ENCODE measurements around the gene GAREM1.

The GAREM1 gene

DNA sequence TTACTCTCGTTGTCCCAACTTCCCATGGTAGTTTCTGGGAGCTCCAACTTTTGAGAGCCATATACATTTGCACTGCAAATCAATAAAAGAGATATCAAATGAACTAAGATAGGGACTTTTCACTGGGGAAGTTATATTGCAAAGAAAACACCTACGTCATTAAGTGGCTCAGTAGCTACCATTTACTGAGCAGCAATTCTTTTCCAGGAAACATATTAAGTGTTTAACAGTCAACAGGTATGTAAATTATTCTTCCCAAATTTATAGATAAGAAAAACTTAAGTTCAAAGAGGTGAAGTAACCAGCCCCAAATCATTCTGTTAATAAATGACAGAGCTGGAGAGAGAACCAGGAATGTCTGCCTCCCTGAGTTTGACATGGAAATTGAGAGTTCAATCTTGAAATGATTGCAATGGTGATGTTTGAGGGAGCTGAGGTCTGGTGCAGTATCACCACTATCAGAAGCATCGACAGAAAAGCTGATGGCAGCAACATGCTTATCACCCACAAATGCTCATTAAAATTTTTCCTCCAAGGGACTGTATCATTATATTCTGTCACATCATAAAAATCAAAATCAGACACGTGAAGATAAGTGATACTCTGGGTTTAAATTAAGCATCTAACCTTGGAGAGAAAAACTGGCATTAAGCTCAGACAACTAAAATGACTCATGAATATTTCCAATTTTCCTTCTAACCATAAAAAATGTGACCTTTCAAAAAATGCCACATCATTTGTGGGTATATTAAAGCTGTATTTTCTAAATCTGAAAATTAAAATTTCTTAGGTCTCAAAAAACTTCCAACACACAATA lies 43.4 kb downstream of the GAREM1 start:
- FAIRE-seq: no peak
- no peak for DNase-seq (ENCODE audit: insufficient read length, low spot score)

- FAIRE-seq (no peak), DNase-seq (ENCODE audit: insufficient read length, low spot score) (no peak)
These were observed 45.2 kb downstream of the GAREM1 start for GRCh38 chr18:32425466-32425865.

DNA sequence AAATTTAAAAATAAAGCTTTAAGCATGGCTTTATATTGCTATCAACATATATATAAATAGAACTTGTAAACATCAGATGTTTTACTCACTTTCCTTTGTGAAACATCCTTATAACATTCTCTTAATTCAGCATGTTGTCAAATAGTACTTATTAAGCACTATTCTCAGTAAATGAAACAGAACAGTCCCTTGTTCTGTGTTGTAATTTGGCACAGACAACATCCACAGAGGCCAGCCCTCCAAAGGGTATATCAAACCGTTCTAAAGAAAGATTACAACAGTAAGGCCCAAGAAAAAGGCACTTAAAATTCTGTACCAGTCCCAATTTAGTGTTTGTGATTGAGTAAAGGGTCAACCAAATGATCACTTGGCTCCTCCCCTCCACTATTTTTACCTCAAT lies 46.0 kb downstream of the GAREM1 start:
- DNase-seq (ENCODE audit: insufficient read length, low spot score) (no peak), FAIRE-seq (no peak)

GRCh38 chr18:32422978-32423740 lies 47.5 kb downstream of the GAREM1 start:
- no peak for FAIRE-seq
- no peak for DNase-seq (ENCODE audit: insufficient read length, low spot score)

DNA sequence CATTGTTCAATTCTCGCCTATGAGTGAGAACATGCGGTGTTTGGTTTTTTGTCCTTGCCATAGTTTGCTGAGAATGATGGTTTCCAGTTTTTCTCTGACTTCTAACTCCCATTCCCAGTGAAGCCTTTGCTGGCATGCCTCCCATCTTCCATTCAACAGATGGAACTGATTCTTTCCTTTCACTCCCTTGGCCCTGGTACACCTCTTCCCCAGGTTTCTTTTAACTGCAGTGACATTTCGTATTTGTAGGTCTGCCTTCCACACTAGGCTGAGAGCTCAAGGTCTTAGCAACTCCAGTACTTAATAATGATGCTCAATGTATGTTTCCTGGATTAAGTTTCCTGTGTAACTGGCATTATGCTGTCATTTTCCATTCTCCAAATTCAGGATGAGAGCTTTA lies 48.5 kb downstream of the GAREM1 start:
- no peak for DNase-seq (ENCODE audit: insufficient read length, low spot score)
- FAIRE-seq: no peak

GRCh38 chr18:32420084-32420750 lies 50.5 kb downstream of the GAREM1 start:
- DNase-seq (ENCODE audit: insufficient read length, low spot score) (no peak), FAIRE-seq (no peak)

DNA sequence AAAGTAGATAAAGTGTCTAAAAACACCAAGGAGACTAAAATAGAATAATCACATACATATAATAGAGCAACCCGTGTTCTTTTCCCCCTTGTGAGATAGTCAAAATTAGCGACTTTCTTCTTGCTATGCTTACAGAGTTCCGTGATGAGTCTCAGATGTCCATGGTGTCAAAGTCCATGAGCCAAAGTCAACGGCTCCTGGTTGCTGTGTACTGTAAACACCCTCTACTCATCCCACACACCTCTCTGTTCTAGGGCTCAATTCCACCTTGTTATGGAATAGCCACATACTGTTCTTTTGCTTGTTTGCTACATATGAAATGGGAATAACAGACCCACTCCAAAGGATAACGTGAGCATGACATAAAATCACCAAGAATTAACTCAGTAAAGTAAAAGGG lies 52.5 kb downstream of the GAREM1 start:
- FAIRE-seq (no peak), DNase-seq (ENCODE audit: insufficient read length, low spot score) (no peak)

DNA sequence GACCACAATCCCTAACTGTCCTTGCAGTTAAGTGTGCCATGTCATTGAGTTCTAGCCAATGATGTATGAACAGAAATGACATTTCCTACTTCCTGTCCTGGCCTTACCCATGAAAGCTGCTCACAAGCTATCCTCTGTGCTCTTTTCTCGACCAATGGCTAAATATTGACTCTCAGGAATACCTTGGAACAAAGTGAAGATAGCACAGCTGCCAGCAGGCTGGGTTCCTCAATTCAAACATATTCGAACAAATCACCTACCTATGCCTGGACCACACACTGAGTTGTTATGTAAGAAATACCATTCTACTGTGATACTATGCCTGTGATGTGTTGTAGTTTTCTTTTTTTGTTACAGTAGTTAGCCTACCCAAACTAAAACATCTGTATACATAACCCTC lies 65.1 kb downstream of the GAREM1 start:
- FAIRE-seq (no peak), DNase-seq (ENCODE audit: insufficient read length, low spot score) (no peak)

GRCh38 chr18:32401621-32402020 lies 69.1 kb downstream of the GAREM1 start:
- DNase-seq (ENCODE audit: insufficient read length, low spot score) (no peak), FAIRE-seq (no peak)

DNA sequence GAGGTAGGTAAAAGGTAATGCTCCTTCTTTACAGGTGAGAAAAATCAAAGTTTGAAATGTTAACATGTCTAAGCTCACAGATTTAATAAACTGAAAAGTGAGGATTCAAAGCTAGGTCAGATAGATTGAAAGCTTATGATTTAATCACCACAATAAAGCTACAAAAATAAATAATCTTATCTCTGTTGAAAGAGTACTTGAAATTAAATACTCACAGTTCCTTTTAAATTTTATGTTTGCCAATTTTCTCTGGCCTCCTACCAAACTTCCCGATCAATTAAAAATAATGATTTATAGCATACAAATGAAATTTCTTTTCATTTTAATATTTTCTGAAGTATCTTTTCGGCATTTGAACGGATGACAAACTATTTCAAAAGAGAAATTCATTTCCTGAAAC lies 77.3 kb downstream of the GAREM1 start:
- no peak for DNase-seq (ENCODE audit: insufficient read length, low spot score)

DNA sequence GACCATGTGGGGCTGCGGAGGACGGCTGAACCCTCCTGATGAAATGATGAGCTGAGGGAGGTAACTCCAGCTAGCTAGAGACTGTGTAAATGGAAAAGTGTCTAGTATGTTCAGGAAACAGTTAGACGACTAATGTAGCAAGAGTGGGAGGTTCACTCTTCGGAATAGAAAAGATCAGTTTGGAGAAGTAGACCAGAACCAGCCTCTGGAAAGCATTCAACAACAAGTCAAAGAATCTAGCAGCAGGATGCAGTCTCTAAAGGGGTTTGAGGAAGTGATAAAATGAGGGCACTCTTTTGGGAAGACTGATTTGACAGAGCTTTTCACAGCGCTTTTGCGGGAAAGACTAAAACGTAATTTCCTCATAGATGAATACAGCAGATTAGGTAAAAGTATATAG lies 79.6 kb downstream of the GAREM1 start:
- FAIRE-seq (no peak), DNase-seq (ENCODE audit: insufficient read length, low spot score) (no peak)

More for the DNA sequence above, 77.3 kb downstream of the GAREM1 start:
- no peak for FAIRE-seq

DNA sequence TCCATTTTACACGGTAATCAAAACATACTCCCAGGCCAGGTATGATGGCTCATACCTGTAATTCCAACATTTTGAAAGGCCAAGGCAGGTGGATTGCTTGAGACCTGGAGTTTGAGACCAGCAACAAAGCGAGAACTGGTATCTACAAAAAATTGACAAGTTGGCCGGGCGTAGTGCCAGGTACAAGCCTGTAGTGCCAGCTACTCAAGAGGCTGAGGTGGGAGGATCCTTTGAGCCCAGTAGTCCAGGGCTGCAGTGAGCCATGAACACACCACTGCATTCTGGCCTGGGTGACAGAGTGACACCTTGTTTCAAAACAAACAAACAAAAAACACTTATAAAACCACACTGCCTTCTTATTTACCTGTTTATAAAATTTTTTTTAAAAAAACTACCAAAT lies 80.8 kb downstream of the GAREM1 start:
- no peak for DNase-seq (ENCODE audit: insufficient read length, low spot score)
- no peak for FAIRE-seq

- DNase-seq (ENCODE audit: insufficient read length, low spot score) (no peak), FAIRE-seq (no peak)
These were observed 81.5 kb downstream of the GAREM1 start for GRCh38 chr18:32389191-32389590.

GRCh38 chr18:32386471-32386870 lies 84.2 kb downstream of the GAREM1 start:
- FAIRE-seq: no peak
- no peak for DNase-seq (ENCODE audit: insufficient read length, low spot score)

DNA sequence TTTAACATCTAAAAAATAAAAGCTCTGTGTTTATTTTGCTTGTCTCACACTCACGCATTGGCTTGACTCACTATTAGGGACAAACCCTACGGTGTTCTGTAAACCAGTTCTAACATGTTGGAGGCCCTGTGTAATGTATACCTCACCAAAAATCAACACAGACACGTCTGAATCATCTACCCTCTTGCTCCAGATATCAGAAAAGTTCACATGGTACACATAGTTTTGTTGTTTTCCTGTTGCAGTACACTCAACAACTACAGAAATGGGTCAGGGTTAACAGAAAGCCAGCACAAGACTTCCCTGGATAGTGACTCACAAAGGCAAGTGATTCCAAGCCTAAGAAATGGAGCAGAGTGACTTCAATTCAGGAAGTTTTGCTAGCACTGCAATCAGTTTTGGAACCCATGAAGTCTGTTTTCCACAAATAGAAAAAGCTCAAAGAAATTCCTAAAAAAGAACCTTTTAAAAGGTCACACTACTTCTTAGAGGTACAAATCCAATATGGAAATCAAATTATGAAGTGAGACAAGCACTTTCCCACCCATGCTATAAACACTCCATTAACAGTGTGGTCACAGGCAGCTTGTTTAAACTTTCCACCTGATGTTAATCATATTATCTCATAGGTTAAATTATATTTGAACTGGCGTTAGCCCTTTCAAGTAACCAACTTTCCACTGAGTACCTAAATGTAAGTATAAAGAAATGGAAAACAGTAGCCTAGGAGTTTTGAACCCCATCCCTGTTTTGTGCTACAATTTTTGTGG lies 87.4 kb downstream of the GAREM1 start:
- FAIRE-seq (no peak), DNase-seq (ENCODE audit: insufficient read length, low spot score) (no peak)

DNA sequence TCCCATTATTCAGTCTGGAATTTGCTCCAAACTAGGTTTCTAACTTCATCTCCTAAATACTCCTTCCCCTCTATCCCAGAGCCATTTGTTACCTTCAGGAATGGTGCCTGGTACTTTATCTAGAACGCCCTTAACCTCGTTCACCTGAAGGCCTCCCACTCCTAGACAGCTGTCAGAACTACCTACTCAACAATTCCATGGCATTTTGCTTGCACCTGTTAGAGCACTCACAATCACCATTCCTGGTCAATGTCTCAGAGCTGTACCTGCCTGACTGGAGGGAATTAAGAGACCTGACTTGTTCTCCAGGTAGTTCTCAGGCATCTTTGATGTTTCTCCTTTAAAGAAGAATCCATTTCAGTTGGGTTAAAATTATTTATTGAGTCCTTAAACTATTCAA lies 88.9 kb downstream of the GAREM1 start:
- DNase-seq (ENCODE audit: insufficient read length, low spot score): no peak
- FAIRE-seq: no peak

DNA sequence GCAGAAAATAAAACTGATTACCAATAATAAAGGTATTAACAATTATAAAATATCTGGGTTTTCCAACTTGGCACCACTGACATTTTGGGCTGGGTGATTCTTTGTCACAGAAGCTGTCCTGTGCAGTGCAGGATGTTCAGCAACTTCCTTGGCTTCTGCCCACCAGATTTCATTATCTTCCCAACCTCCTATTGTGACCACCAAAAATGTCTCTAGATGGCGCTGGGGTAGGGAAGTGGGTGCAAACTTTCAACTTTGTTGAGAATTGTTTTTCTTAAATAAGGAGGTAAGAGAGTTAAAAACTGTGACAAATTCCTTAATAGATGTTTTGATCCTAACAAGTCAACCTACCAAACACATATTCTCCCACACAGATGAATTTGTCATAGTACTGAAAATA lies 90.1 kb downstream of the GAREM1 start:
- FAIRE-seq (no peak), DNase-seq (ENCODE audit: insufficient read length, low spot score) (no peak)

DNA sequence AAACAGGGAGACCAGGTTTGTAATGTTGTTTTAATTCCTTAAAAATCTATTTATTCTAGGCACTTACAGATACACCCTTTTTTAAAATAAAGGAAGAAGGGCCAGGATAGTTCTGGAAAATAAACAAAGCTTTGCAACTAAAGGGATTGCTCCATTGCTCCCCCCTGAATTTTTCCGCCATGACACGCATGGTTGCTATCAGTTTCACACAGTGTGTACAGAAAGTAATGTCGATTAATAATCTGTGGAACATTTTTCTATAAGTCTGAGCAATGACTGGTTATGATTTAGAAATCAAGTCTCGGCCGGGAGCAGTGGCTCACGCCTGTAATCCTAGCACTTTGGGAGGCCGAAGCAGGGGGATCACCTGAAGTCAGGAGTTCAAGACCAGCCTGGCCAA lies 90.8 kb downstream of the GAREM1 start:
- DNase-seq (ENCODE audit: insufficient read length, low spot score) (no peak), FAIRE-seq (no peak)

GRCh38 chr18:32378705-32379104 lies 92.0 kb downstream of the GAREM1 start:
- FAIRE-seq (no peak), DNase-seq (ENCODE audit: insufficient read length, low spot score) (no peak)

DNA sequence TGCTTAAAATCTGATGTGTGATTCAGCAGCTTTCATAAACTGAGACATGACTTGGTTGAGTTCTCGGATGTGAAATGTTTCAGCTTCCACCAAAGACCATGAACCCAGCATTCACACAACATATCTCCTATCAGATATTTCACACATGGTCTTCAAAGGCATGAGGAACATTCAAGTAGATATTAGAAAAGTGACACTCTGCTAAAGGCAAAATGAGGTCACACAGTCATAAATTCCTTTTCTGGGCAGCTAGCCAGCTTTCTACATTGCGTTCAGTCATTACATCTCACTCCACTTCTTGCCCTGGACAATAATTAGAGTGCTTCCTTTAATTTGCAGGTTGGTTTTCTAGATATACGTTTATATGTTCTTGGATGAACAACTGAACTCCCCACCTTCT lies 96.7 kb downstream of the GAREM1 start:
- no peak for DNase-seq (ENCODE audit: insufficient read length, low spot score)

DNA sequence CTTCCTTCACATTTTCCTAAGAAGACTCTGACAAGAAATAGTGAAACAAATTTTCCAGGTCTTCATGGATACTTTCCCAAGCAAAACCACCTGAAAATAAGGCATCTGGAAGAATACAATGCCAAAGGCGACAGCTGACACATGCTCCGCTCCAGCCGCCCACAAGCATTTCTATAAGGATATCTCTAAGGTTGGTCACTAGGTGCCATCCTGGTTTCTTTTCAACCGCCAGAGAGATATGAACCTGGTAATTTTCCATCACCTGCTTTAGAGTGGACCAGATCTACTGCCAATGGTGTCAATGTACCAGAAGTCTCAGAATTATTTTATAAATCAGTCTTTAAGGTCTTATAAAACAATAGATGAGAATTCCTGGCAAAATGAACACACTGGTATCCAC lies 97.2 kb downstream of the GAREM1 start:
- FAIRE-seq (no peak), DNase-seq (ENCODE audit: insufficient read length, low spot score) (no peak)

More for the DNA sequence above, 96.7 kb downstream of the GAREM1 start:
- FAIRE-seq: no peak
